Loucy (cell line): ENCODE results near the gene NLRP7.
"Not testable (repeated sequence)": the region's sequence is repeated elsewhere in the genome, so short reads cannot be mapped to it uniquely, and the experiment has no call there.

Source experiments
- H2AFZ ChIP-seq: fragments of 200-600 bp; sonication (generic); 2 replicates; pipeline ENCODE4 v1.6.0; 2016; ENCODE audit warnings: antibody characterized with exemption, mild to moderate bottlenecking, low read length, moderate library complexity
- H3F3A ChIP-seq: fragments of 200-600 bp; 2 replicates; pipeline ENCODE4 v1.6.0; 2016; ENCODE audit warnings: antibody characterized with exemption, low read depth, mild to moderate bottlenecking
- H3K27me3 ChIP-seq: fragments of 200-600 bp; sonication (generic); 2 replicates; pipeline ENCODE4 v1.6.1; 2014; ENCODE audit warnings: low read length, mild to moderate bottlenecking; ENCODE audit not compliant: insufficient read depth, poor library complexity, severe bottlenecking
- H3K36me3 ChIP-seq: fragments of 200-600 bp; sonication (generic); 2 replicates; pipeline ENCODE4 v1.6.1; 2016; ENCODE audit warnings: low read length; ENCODE audit not compliant: insufficient read depth
- H3K4me1 ChIP-seq: fragments of 200-600 bp; sonication (generic); 2 replicates; pipeline ENCODE4 v1.5.1; 2014; ENCODE audit warnings: low read length, mild to moderate bottlenecking; ENCODE audit not compliant: insufficient read depth, poor library complexity, severe bottlenecking
- H3K4me2 ChIP-seq: fragments of 200-600 bp; sonication (generic); 2 replicates; pipeline ENCODE4 v1.6.0; 2014; ENCODE audit warnings: antibody characterized with exemption, low read length, low read depth, mild to moderate bottlenecking; ENCODE audit not compliant: poor library complexity, severe bottlenecking
- H3K4me3 ChIP-seq: fragments of 200-600 bp; sonication (generic); 2 replicates; pipeline ENCODE4 v1.5.1; 2014; ENCODE audit warnings: low read length, mild to moderate bottlenecking, mixed read lengths; ENCODE audit not compliant: poor library complexity, severe bottlenecking
- H3K79me2 ChIP-seq: fragments of 200-600 bp; sonication (generic); 2 replicates; pipeline ENCODE4 v1.6.1; 2014; ENCODE audit warnings: low read length; ENCODE audit not compliant: insufficient read depth
- H3K9ac ChIP-seq: fragments of 200-600 bp; sonication (generic); 2 replicates; pipeline ENCODE4 v1.6.0; 2014; ENCODE audit warnings: mild to moderate bottlenecking, low read depth, low read length, moderate library complexity; ENCODE audit not compliant: poor library complexity, severe bottlenecking
- H3K9me2 ChIP-seq: fragments of 200-600 bp; sonication (generic); replicated peaks from 2 replicates; pipeline ENCODE4 v1.6.1; 2016; ENCODE audit warnings: low read depth, low read length, mixed read lengths
- H3K9me3 ChIP-seq: fragments of 200-600 bp; sonication (generic); 2 replicates; pipeline ENCODE4 v1.6.1; 2014; ENCODE audit warnings: mild to moderate bottlenecking, antibody characterized with exemption, low read length, low read depth; ENCODE audit not compliant: insufficient read depth
- H4K20me1 ChIP-seq: fragments of 200-600 bp; sonication (generic); 2 replicates; pipeline ENCODE4 v1.6.0; 2014; ENCODE audit warnings: antibody characterized with exemption, low read length, mild to moderate bottlenecking; ENCODE audit not compliant: insufficient read depth, poor library complexity, severe bottlenecking
- CTCF ChIP-seq: fragments of 200-600 bp; sonication (generic); conservative IDR thresholded peaks from 2 replicates; pipeline ENCODE4 v1.5.1; 2014; ENCODE audit warnings: mild to moderate bottlenecking, antibody characterized with exemption, low read length
- EZH2phosphoT487 ChIP-seq: fragments of 200-600 bp; IDR thresholded peaks from 2 replicates; pipeline ENCODE4 v1.6.1; 2018; ENCODE audit warnings: antibody characterized with exemption, mild to moderate bottlenecking, moderate library complexity, borderline replicate concordance

Gene NLRP7

DNA sequence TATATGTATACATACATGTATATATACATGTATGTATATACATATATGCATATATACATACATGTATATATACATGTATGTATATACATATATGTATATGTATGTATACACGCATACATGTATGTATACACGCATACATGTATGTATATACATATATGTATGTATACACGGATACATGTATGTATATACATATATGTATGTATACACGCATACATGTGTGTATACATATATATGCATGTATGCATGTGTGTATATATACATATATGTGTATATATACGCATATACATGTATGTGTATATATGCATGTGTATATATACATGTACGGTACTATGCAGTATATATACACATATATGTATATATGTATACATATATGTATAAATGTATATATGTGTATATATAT is 44.0 kb downstream of the NLRP7 start:
- Histone ChIP-seq H3K4me2 (no peak overlapping the region), H3K36me3 (no peaks in the 10 kb centered on the region), H3K4me3 (no peak overlapping the region)

DNA sequence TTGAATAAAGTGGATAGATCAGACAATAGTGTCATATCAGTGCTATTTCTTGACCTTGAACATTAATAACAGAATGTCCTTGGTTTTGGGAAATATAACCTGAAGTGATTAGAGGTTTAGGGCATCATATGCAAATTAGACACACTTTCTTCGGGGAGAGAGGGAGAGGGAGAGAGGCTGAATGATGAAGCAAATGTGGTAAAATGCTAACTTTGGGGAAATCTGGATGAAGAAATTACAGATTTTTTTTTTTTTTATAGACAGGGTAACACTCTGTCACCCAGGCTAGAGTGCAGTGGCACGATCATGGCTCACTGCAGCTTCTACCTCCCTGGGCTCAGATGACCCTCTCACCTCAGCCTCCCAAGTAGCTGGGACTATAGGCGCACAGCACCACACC is 45.3 kb downstream of the NLRP7 start:
- H3K79me2 ChIP-seq, result no peaks in the 10 kb centered on the region
- H3K27me3 ChIP-seq, result no peaks in the 10 kb centered on the region
- no peaks in the 10 kb centered on the region for H4K20me1 ChIP-seq
- H3F3A ChIP-seq, result no peaks in the 10 kb centered on the region
- H2AFZ ChIP-seq, result no peak overlapping the region
- H3K9ac ChIP-seq, result no peak overlapping the region
- no peaks in the 10 kb centered on the region for H3K9me3 ChIP-seq
- H3K9me2 ChIP-seq, result no peaks in the 10 kb centered on the region
- no peaks in the 10 kb centered on the region for H3K4me1 ChIP-seq
- no peak overlapping the region for H3K4me2 ChIP-seq
- H3K36me3 ChIP-seq, result no peaks in the 10 kb centered on the region
- H3K4me3 ChIP-seq, result no peak overlapping the region
- TF ChIP-seq CTCF (no peak), EZH2phosphoT487 (no peak)

More for the DNA sequence above, 44.0 kb downstream of the NLRP7 start:
- no peak for TF ChIP-seq CTCF
- no peak for TF ChIP-seq EZH2phosphoT487
- no peak overlapping the region for H2AFZ ChIP-seq
- no peaks in the 10 kb centered on the region for H3K4me1 ChIP-seq
- no peaks in the 10 kb centered on the region for H3F3A ChIP-seq
- no peaks in the 10 kb centered on the region for H3K9me3 ChIP-seq
- H3K9me2 ChIP-seq, result no peaks in the 10 kb centered on the region
- no peaks in the 10 kb centered on the region for H3K27me3 ChIP-seq
- H3K79me2 ChIP-seq, result no peaks in the 10 kb centered on the region
- H4K20me1 ChIP-seq, result no peaks in the 10 kb centered on the region
- no peak overlapping the region for H3K9ac ChIP-seq

- not testable (repeated sequence) for H3K9me2 ChIP-seq, H3K4me1 ChIP-seq, H3K9me3 ChIP-seq, H3K79me2 ChIP-seq, H4K20me1 ChIP-seq, H3F3A ChIP-seq, H3K9ac ChIP-seq, H3K4me2 ChIP-seq, H3K27me3 ChIP-seq, H3K4me3 ChIP-seq, H3K36me3 ChIP-seq, H2AFZ ChIP-seq
Measured at GRCh38 chr19:54901153-54901552, 46.2 kb downstream of the NLRP7 start.

DNA sequence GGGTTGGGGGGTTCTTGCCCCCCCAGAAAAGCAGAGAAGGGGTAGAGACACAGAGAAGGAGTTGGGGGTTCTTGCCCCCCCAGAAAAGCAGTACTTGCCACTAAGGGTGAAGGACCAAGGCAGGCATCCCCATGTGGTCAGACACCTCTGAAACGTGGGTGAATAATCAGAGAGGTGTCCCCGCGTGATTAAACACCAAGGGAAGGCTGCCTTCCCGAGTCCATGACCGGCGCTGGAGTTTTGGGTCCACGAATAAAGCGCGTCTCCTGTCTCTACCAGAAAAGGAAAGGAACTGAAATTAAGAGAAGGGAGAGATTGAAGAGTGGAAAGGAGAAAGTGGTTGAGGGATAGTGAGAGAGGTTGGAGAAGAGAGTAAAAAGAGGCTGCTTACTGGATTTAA is 47.7 kb downstream of the NLRP7 start:
- H3K4me2 ChIP-seq, H3K36me3 ChIP-seq, H3K9me2 ChIP-seq, H3K9ac ChIP-seq, H3F3A ChIP-seq, H3K4me3 ChIP-seq, H4K20me1 ChIP-seq, H3K79me2 ChIP-seq, H3K4me1 ChIP-seq, H3K9me3 ChIP-seq, H3K27me3 ChIP-seq, H2AFZ ChIP-seq: not testable (repeated sequence)

- not testable (repeated sequence) for H3K9ac ChIP-seq, H2AFZ ChIP-seq, H4K20me1 ChIP-seq, H3K4me2 ChIP-seq, H3K9me3 ChIP-seq, H3K9me2 ChIP-seq, H3F3A ChIP-seq, H3K4me3 ChIP-seq, H3K27me3 ChIP-seq, H3K79me2 ChIP-seq, H3K4me1 ChIP-seq, H3K36me3 ChIP-seq
Measured at GRCh38 chr19:54898685-54899084, 48.6 kb downstream of the NLRP7 start.
